ENCODE measurements around the gene GTF2H4.
A peak's percentile ranks its signal among the peaks of the same experiment; 100 is the strongest.
"Not testable (repeated sequence)": the region's sequence is repeated elsewhere in the genome, so short reads cannot be mapped to it uniquely, and the experiment has no call there.

Gene GTF2H4

GRCh38 chr6:30907758-30908591 is at the start of gene GTF2H4:
Gene GTF2H4, plus strand, starts transcription at chr6:30908207.
- in situ Hi-C loops (cut with HindIII; ENCODE audit: low sequenced_read_pairs): no loop called here
- DNase-seq (ENCODE audit: low read depth, low spot score): peak; percentile 99
- H3K4me3 ChIP-seq (ENCODE audit: low read depth, low read length): peak within 1 kb of the TSS; percentile 69
- no peak for TF ChIP-seq CTCF (IDR thresholded peaks at IDR 0.05; ENCODE audit: low read depth, low read length)

GRCh38 chr6:30859726-30860125 is 48.3 kb upstream of the GTF2H4 start:
- DNase-seq (ENCODE audit: low read depth, low spot score); in situ Hi-C loops (cut with HindIII; ENCODE audit: low sequenced_read_pairs); H3K4me3 ChIP-seq (ENCODE audit: low read depth, low read length): not testable (repeated sequence)

GRCh38 chr6:30861257-30862048 is 46.6 kb upstream of the GTF2H4 start:
- TF ChIP-seq CTCF (IDR thresholded peaks at IDR 0.05; ENCODE audit: low read depth, low read length): no peak
- no peak for DNase-seq (ENCODE audit: low read depth, low spot score)
- in situ Hi-C loops (cut with HindIII; ENCODE audit: low sequenced_read_pairs): no loop called here
- H3K4me3 ChIP-seq (ENCODE audit: low read depth, low read length): no peak overlapping the region

GRCh38 chr6:30862156-30862875 is 45.7 kb upstream of the GTF2H4 start:
- no peak overlapping the region for H3K4me3 ChIP-seq (ENCODE audit: low read depth, low read length)
- in situ Hi-C loops (cut with HindIII; ENCODE audit: low sequenced_read_pairs): no loop called here
- no peak for TF ChIP-seq CTCF (IDR thresholded peaks at IDR 0.05; ENCODE audit: low read depth, low read length)
- no peak for DNase-seq (ENCODE audit: low read depth, low spot score)

- no peak for TF ChIP-seq CTCF (IDR thresholded peaks at IDR 0.05; ENCODE audit: low read depth, low read length)
- H3K4me3 ChIP-seq (ENCODE audit: low read depth, low read length): no peak overlapping the region
- in situ Hi-C loops (cut with HindIII; ENCODE audit: low sequenced_read_pairs): no loop called here
- no peak for DNase-seq (ENCODE audit: low read depth, low spot score)
Measured at GRCh38 chr6:30864325-30864724, 43.7 kb upstream of the GTF2H4 start.

GRCh38 chr6:30869241-30869749 is 38.7 kb upstream of the GTF2H4 start:
- DNase-seq (ENCODE audit: low read depth, low spot score); in situ Hi-C loops (cut with HindIII; ENCODE audit: low sequenced_read_pairs); H3K4me3 ChIP-seq (ENCODE audit: low read depth, low read length): not testable (repeated sequence)

- H3K4me3 ChIP-seq (ENCODE audit: low read depth, low read length): no peak overlapping the region
- DNase-seq (ENCODE audit: low read depth, low spot score): no peak
- in situ Hi-C loops (cut with HindIII; ENCODE audit: low sequenced_read_pairs): no loop called here
- no peak for TF ChIP-seq CTCF (IDR thresholded peaks at IDR 0.05; ENCODE audit: low read depth, low read length)
Measured at GRCh38 chr6:30870546-30870945, 37.5 kb upstream of the GTF2H4 start.
